GM21619 (cell line): ENCODE measurements around the gene MOV10L1.

Experiments used
- ATAC-seq: cut with Tn5 transposase; IDR thresholded peaks from one replicate; pipeline ENCODE4 v1.9.1; 2021; ENCODE audit not compliant: unreplicated experiment

The MOV10L1 gene

DNA sequence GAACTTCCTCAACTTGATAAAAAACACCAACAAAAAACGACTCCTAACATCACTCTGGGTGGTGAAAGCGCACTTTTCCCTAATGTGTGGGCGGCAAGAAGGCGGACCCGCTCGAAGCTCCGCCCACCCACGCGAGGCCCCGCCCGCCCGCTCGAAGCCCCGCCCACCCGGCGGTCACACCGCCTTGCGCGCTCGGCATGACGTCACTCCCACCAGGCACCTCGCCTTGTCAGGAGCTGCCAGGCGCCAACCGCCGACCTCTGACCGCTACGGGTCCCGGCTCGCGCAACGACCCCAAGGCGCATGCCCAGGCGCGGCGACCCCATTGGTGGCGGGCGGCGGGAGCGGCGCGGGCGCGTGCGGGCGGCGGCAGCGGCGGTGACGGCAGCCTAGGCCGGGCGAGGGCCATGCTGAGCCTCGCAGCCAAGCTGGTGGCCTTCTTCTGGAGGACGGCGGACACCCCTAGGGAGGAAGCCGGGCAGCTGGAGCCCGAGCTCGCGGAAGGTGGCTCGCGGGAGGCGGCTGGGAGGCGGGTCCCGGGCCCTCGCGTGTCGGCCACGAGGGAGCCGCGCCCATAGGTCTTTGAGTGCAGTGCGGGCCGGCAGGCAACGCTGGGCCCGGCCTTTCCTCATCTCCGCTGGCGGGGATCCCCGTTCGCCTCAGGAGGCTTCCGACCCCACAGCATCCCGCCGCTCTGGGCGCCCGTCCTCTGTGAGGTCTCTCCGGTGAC is at the start of gene MOV10L1:
Gene MOV10L1, plus strand, starts transcription at position 325 of the 730 bp plus-strand sequence. Its CDS starts 83 bp downstream, at position 408.
- ATAC-seq: no peak

DNA sequence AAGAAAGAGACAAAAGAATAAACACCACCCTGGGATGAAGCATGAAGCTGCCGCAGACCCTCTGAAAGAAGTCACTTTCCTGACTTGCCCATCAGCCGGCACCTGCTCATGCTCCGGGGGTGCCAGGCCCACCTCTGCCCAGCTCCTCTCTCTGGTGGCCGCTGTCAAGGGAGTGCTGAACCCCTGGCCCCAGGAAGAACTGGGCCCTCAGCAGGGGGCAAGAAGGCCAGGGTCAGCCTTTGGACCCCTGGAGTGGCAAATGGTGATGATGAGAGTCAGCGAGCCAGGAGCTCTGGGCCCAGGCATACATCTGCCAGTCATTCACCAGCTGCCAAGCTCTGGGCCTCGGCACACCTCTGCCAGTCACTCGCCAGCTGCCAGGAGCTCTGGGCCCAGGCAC is 49.1 kb upstream of the MOV10L1 start:
- no peak for ATAC-seq

DNA sequence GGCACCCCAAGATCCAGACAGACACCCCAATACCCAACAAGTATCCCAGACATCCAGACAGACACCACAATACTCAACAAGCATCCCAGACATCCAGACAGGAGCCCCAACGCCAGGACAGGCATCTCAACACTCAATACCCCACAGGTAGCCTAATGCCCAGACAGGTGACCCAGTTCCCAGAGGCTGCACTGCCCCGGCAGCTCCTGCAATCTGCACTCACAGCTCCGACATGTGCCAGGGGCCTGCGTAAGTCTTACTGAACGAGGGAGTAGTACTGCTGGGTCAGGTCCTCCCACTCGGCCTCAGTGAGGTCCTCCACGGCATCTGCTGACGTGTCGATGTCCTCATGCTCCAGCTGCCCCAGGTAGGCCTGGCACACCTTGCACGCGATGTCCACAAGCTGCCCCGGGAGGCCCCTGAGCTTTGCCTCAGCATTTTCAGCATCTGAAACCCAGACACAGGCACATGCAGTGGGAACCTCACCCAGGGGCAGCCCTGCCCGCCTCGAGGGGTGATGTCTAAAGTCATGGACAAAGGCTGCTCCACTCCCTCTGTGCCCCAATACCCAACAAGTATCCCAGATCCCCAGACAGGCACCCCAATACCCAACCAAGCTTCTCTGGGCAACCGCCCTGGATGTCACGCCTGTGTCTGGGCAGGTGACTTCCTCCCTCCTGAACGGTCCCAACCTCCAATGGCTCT is 48.3 kb upstream of the MOV10L1 start:
- no peak for ATAC-seq

DNA sequence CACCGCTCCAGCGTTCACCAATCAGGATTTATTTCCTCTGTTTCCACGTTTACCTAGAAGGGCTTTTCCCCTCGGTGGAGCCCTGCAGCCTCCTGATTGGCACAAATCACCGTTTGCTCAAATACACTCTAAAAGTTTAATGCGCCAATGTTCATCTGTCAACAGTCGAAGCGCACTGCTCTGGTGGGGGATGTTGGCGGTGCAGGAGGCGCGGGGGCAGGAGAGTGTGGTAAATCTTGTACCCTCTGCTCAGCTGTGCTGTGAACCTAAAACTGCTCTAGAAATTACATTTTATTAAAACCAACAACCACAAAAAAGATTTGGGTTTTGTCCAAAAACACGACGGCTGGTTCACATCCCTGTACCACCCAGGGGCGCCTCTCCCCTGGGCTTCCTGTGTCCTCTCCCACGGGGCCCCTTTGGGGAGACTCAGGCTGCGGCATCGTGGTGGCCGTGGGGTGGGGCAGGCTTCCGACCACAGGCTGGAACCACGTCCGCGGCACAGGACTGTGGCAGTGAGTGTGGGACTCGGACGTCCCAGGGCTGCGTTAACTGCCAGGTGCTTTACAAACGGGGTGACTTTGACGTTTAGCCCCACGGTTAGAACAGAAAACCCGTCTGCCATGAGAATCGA is 45.2 kb upstream of the MOV10L1 start:
- ATAC-seq: no peak

DNA sequence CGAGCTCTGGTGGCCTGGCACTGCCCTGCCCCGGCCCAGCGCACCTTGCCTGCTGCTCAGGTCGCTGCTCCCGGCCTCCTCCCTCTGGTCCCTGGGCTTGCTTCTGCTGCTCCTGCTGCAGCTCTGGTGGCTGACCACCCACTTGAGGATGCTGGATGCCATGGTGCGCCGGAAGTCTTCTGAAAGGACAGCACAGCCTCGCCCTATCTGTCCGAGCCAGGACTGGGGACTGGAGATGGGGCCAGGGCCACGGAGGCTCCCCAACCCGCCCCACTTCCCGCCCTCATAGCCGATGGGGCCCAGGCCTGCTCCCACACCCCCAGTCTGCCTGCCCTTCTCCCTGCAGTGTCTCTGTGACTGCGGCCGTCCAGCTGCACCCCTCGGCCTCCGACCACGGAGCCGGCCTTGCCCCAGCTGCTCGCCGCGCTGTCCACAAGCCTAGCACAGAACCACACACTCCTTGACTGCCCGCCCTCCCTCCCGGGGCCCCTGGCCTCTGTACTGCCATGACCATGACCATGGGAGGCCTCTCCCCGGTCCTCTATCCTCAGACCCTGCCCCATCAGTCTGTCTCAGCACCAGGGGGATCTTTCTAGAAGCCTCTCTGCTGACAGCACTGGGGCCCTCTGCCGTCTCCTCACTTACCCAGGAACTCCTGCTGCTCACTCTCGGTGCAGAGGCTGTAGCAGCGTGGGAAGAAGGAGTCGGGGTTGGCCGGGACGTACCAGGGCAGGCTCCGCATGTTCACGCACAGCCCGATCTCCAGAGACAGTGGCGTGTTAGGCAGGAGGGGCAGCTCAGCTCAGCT is 44.4 kb upstream of the MOV10L1 start:
- ATAC-seq: no peak

DNA sequence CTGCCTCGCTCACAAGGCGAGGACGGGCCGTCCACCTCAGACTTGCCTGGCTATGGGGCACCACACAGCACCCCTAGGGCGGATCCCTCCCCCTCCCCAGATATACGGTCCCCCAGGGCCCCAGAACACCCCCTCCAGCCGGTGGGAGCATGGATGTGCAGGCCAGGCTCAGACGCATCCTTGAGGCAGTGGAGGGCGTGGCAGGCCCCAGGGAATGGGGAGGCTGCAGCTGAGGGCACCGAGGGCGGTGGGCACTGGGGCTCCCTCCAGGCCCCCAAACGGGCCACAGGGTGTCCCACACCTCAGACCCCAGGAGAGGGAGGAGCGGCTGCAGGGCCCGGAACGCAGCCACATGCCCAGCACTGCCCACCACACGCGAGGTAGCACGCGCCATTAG is 43.8 kb upstream of the MOV10L1 start:
- ATAC-seq: no peak

DNA sequence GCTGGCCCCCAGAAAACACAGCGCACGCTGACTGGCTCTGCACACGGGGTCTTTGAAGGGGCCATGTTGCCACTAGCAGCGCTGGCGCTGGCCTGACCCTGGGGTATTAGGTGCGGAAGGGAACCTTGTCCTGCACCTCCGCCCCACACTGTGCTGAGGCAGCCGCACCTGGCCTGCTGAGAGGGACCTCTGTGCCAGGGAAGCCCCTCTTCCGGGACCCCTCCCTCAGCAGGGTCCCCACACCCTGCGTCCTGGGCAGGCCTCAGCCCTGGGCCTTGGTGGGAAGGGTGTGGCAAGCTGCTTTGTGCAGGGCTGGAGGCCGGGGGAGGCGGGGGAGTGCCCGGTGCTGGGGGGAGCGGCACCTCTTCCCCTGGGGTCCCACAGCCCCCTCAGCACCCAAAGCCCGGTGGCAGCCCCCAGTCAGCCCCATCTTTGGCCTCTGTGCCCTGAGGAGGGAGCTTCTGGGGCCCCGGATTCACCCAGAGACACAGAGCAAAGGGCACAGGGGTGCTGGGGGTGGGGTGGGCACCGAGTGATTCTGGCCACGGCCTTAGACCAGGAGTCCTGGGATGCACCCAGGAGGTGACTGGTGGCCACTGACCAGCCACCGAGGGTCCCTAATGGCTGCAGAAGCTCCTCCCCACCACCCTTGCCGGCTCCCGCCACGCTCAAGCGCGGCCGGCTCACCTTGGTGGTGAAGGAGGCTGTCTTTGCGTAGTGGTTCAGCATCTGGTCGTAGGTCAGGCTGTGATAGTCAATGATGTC is 43.1 kb upstream of the MOV10L1 start:
- ATAC-seq: no peak

DNA sequence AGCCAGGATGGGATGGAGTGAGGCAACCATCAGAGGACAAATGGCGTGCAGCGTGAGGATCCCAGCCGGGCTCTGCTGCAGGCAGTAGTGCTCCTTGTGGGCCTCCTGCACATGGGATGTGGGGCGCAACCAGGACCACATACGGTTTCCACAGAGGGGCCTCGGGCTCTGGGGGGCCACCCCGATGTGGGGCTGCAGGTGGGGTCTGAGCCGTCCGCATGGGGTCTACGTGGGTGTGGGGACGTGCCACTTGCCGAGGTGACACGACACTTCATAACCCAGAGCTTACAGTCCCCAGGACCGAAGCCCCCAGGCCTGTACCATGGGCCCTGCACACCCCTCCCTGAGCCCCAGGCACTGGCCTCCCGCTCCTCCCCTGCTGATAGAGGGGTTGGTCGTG is 42.5 kb upstream of the MOV10L1 start:
- ATAC-seq: no peak

DNA sequence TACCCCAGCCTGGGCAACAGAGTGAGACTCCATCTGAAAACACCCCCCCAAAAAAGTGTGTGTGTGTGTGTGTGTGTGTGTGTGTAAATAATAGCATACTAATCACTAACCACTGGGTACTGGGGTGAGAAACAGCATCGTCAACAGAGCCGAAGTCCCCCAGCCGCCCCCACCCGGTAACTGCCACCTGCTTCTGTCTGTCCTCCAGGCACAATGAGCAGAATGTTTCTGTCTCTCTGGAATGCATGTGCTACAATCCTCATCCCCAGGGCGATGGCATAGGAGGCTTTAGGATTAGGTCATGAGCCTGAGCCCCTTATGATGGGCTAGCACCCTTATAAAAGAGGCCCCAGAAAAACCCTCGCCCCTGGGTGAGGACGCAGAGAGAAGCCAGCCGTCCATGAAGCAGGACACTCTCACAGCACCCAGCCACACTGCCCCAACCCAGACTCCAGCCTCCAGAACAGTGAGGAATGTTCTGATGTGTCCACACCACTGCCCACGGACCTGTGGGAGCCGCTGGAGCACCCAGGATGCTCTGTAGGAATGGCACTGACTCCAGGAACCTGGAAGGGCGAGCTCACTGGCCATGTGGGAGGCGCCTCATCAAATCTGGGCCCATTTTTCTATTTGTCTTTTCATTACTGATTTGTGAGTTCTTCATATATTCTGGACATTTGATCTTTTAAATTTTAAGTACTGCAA is 41.6 kb upstream of the MOV10L1 start:
- no peak for ATAC-seq

DNA sequence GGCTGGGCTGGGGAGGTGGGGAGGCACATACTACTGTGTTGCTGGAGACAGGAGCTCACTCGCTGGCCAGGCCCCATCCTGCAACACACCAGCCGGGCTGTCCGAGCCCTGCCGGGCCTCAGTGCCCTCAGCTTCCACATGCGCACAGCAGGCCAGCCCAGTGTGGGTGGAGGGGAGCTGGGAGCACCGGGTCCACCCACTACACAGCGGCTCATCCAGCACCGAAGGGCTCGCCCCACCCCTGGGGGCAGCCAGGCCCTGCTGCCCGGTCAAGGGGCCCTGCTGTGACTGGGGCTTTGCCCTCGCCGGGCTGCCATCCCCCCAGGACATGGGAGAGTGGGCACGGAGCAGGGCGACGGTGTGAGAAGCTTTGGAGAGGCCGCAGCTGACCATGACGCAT is 41.0 kb upstream of the MOV10L1 start:
- no peak for ATAC-seq

DNA sequence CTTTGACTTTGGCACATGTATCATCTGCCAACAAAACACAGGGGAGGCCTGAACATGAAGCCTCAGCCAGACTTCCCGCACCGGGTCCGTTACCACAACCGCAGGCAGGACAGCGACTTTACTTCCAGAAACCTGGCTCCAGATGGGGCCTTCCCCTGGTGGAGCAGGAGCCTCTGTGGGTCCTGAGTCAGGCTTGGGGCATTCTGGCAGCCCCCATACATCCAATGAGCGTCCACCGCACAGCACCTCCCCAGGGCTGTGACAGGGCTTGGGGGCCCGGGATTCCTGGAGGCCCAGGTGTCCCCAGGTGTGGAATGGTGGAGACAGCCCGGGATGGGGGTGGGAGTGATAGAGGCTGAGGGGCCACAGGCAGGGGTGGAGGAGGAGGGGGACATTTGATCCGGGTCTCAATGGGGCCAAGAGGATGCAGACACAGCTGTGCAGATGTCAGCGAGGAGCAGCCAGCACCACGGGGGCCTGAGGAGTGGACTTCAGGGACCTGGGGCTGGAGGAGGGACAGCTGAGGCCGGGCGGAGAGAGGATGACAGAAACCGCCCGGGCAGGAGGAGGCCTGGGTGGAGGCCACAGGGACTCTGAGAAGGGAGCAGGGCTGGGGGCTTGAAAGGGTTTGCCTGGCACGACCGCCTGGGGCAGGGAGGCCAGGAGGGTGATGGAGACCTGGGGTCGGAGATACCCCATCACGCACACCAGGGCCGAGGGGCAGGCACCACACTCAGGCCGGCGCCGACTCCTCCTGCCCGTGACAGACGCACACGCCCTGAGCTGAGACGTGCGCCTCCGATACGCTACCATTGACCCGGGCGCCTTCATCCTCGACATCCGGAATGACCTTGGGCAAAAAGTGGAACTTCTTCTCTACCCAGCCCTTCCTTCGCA is 40.3 kb upstream of the MOV10L1 start:
- ATAC-seq: no peak

DNA sequence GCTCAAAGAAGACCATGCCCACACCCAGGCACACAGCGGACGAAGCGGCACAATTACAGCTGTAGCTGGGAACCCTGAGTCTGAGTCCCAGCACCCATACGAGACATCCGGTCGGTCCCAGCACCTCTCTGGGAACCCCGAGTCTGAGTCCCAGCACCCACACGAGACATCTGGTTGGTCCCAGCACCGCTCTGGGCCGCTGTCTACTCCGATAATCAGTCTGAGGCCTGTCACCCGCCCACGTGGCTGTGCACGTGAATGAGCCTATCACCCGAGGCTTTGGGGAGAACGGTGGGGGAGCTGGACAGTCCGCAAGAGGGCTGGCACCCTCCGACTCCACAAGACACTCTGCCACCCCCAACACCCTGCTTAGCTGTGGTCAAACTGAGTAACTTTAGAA is 37.9 kb upstream of the MOV10L1 start:
- no peak for ATAC-seq

DNA sequence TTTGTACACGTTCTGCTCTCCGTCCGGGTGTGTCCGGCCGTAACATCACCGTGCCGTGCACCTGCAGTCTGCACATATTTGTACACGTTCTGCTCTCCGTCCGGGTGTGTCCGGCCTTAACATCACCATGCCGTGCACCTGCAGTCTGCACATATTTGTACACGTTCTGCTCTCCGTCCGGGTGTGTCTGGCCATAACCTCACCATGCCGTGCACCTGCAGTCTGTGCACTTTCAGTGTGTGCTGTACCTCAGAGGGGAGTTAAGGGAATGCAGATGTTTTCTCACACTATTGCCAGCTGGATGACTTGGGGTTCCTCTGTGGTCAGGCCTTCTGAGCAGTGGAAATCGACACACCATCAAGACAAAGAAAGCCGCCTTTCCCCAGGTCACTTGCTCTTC is 35.9 kb upstream of the MOV10L1 start:
- no peak for ATAC-seq

DNA sequence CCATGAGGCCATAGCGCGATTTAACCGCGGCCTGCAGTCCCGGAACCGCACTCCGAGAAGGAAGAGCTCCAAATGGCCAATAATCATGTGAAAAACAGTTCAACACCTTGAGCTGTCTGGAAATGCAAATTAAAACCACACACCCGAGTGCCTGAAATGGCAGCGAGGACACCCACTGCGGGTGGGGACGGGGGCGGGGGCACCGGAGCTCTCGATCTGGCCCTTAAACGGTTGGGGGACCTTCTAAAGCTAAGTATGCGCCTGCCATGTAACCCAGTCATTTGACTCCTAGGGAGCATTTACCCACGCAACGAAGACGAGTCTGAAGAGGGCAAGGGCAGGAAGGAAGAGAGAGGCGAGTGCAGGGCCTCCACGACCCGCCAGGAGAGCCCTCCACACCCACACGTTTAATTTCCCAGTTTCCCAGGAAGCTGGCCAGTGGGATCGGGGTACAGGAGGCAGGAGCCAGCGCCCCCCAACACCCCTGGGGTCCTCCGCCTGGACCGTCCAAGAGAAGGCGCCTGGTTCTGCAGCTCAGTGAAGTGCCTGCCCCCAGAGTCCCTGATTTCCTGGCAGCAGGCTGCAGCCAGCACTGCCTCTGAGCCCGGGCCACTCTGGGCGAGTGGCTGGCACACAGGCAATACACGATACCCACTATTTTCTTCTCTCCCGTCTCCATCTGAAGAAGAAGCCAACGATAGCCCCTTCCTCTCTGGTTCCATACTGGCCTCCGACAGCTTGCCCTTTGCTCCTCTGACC is 33.4 kb upstream of the MOV10L1 start:
- ATAC-seq: no peak

DNA sequence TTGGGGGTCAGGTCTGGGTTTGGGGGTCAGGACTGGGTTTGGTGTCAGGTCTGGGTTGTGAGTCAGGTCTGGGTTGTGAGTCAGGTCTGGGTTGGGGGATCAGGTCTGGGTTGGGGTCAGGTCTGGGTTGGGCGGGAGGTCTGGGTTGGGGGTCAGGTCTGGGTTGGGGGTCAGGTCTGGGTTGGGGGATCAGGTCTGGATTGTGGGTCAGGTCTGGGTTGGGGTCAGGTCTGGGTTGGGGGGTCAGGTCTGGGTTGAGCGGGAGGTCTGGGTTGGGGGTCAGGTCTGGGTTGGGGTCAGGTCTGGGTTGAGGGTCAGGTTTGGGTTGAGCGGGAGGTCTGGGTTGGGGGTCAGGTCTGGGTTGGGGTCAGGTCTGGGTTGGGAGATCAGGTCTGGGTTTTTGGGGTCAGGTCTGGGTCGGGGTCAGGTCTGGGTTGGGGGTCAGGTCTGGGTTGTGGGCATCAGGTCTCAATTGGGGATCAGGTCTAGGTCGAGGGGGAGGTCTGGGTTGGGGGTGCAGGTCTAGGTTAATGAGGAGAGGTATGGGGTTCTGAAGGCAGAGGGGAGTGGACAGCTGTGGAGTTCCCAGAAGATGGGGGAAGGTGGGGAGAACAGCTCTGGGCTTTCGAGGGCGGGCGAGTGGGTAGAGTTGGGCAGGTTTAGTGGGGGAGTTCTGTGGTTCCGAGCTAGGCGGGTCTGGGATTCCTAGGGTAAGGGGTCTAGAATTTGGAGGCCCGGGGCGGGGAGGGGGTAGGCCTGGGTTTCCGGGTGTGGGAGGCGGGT is 32.3 kb upstream of the MOV10L1 start:
- no peak for ATAC-seq

DNA sequence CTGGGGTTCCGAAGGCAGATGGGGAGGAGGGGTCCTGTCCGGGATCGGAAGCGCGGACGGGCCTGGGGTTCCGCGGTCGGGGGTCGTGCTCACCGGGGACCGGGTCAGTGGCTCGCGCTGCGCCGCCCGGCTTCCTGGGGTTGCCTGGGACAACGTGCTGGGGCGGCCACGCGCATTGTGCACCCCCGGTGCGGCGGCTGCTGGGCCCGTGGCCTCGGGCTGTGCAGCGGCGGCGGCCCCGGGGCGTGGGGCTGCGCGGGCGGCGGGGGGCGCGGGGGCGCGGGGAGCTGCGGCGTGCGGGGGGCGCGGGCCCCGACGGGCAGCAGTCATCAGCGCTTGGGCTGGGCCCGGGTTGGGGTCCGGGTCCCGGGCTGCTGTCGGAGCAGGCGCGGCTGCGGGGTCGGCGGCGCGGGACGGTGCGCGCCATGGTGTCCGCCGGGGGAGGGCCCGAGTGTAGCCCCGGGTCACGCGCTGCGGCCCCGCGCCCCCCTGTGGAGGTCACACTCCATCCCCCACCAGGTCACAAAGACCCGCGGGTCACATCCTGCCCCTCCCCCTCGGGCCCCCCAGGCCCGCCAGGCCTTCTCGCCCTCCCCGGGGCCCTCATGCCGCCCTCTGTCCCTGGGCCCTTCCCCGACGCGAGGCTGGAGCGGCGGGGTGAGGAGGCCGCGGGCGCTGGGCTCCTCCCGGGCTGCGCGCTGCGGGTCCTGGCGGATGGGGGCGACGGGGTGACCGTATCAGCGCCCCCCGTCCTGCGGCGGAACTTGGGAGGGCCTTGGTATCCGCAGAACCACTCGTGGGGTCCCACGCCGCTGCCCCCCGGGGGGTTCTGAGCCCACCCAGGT is 31.5 kb upstream of the MOV10L1 start, which contains the start of gene TTLL8:
Gene TTLL8, minus strand, starts transcription at position 238 of the 845 bp plus-strand sequence.
- no peak for ATAC-seq
